ENCODE results near the gene TOP1. TPM values are rescaled to one million over a fixed set of nuclear protein-coding genes. Genes with fewer than 3 reads are reported as not detected.
A peak's percentile ranks its signal among the peaks of the same experiment; 100 is the strongest.

The TOP1 gene
- total and polyA plus RNA-seq, 9 of the 15 experiments (the other 6 are each of a cell fraction or from before 2014, with no cell fraction given): 26.4 to 127 (median 39.6) TPM

DNA sequence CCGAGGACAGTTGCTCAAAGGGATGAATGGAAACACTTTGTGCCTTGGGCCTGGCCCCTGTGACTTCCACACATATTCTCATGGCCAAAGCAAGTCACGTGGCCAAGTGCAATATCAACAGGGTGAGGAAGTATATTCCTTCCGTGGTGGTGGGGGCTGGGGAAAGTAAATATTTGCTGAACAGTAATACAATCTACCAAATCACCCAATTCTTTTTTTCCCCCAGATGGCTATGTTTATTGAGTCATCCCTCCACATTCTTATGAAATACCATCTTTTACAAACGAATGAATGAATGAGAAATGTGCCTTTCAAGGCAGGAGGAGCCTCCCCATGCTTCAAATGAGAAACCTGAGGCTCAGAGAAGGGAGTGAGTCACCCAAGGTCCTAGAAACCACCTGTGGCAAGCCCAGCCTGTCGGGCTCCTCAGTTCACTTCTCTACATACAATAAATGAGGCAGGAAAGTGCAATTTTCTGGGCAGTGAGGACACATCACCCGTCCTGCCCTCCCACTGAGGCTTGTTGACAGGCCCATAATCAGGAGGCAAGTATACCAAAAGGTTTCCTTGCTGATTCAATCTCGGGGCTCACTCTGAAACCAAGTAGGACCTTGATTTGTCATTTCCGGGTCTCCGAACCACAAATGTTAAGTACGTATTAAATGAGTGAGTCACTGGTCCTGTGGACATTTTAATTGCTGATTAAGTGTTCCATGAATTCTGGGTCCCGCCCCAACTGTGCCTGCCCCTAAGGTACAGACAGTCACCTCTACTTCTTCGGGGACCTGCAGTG, 25.3 kb upstream of the TOP1 start (continued):
- TF ChIP-seq, protein P1, sequence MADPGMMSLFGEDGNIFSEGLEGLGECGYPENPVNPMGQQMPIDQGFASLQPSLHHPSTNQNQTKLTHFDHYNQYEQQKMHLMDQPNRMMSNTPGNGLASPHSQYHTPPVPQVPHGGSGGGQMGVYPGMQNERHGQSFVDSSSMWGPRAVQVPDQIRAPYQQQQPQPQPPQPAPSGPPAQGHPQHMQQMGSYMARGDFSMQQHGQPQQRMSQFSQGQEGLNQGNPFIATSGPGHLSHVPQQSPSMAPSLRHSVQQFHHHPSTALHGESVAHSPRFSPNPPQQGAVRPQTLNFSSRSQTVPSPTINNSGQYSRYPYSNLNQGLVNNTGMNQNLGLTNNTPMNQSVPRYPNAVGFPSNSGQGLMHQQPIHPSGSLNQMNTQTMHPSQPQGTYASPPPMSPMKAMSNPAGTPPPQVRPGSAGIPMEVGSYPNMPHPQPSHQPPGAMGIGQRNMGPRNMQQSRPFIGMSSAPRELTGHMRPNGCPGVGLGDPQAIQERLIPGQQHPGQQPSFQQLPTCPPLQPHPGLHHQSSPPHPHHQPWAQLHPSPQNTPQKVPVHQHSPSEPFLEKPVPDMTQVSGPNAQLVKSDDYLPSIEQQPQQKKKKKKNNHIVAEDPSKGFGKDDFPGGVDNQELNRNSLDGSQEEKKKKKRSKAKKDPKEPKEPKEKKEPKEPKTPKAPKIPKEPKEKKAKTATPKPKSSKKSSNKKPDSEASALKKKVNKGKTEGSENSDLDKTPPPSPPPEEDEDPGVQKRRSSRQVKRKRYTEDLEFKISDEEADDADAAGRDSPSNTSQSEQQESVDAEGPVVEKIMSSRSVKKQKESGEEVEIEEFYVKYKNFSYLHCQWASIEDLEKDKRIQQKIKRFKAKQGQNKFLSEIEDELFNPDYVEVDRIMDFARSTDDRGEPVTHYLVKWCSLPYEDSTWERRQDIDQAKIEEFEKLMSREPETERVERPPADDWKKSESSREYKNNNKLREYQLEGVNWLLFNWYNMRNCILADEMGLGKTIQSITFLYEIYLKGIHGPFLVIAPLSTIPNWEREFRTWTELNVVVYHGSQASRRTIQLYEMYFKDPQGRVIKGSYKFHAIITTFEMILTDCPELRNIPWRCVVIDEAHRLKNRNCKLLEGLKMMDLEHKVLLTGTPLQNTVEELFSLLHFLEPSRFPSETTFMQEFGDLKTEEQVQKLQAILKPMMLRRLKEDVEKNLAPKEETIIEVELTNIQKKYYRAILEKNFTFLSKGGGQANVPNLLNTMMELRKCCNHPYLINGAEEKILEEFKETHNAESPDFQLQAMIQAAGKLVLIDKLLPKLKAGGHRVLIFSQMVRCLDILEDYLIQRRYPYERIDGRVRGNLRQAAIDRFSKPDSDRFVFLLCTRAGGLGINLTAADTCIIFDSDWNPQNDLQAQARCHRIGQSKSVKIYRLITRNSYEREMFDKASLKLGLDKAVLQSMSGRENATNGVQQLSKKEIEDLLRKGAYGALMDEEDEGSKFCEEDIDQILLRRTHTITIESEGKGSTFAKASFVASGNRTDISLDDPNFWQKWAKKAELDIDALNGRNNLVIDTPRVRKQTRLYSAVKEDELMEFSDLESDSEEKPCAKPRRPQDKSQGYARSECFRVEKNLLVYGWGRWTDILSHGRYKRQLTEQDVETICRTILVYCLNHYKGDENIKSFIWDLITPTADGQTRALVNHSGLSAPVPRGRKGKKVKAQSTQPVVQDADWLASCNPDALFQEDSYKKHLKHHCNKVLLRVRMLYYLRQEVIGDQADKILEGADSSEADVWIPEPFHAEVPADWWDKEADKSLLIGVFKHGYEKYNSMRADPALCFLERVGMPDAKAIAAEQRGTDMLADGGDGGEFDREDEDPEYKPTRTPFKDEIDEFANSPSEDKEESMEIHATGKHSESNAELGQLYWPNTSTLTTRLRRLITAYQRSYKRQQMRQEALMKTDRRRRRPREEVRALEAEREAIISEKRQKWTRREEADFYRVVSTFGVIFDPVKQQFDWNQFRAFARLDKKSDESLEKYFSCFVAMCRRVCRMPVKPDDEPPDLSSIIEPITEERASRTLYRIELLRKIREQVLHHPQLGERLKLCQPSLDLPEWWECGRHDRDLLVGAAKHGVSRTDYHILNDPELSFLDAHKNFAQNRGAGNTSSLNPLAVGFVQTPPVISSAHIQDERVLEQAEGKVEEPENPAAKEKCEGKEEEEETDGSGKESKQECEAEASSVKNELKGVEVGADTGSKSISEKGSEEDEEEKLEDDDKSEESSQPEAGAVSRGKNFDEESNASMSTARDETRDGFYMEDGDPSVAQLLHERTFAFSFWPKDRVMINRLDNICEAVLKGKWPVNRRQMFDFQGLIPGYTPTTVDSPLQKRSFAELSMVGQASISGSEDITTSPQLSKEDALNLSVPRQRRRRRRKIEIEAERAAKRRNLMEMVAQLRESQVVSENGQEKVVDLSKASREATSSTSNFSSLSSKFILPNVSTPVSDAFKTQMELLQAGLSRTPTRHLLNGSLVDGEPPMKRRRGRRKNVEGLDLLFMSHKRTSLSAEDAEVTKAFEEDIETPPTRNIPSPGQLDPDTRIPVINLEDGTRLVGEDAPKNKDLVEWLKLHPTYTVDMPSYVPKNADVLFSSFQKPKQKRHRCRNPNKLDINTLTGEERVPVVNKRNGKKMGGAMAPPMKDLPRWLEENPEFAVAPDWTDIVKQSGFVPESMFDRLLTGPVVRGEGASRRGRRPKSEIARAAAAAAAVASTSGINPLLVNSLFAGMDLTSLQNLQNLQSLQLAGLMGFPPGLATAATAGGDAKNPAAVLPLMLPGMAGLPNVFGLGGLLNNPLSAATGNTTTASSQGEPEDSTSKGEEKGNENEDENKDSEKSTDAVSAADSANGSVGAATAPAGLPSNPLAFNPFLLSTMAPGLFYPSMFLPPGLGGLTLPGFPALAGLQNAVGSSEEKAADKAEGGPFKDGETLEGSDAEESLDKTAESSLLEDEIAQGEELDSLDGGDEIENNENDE (IDR thresholded peaks at IDR 0.05; ENCODE audit: low read depth, low read length): no peak
- no peak for TF ChIP-seq EWSR1 (IDR thresholded peaks at IDR 0.05; ENCODE audit: borderline replicate concordance, low read depth, partially characterized antibody)
- TF ChIP-seq, protein P2, sequence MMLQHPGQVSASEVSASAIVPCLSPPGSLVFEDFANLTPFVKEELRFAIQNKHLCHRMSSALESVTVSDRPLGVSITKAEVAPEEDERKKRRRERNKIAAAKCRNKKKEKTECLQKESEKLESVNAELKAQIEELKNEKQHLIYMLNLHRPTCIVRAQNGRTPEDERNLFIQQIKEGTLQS (IDR thresholded peaks at IDR 0.05): peak; percentile 99
- TF ChIP-seq, protein P2 (CRISPR knock-in tag; conservative IDR thresholded peaks at IDR 0.05): peak; percentile 92
- TF ChIP-seq, protein P3, sequence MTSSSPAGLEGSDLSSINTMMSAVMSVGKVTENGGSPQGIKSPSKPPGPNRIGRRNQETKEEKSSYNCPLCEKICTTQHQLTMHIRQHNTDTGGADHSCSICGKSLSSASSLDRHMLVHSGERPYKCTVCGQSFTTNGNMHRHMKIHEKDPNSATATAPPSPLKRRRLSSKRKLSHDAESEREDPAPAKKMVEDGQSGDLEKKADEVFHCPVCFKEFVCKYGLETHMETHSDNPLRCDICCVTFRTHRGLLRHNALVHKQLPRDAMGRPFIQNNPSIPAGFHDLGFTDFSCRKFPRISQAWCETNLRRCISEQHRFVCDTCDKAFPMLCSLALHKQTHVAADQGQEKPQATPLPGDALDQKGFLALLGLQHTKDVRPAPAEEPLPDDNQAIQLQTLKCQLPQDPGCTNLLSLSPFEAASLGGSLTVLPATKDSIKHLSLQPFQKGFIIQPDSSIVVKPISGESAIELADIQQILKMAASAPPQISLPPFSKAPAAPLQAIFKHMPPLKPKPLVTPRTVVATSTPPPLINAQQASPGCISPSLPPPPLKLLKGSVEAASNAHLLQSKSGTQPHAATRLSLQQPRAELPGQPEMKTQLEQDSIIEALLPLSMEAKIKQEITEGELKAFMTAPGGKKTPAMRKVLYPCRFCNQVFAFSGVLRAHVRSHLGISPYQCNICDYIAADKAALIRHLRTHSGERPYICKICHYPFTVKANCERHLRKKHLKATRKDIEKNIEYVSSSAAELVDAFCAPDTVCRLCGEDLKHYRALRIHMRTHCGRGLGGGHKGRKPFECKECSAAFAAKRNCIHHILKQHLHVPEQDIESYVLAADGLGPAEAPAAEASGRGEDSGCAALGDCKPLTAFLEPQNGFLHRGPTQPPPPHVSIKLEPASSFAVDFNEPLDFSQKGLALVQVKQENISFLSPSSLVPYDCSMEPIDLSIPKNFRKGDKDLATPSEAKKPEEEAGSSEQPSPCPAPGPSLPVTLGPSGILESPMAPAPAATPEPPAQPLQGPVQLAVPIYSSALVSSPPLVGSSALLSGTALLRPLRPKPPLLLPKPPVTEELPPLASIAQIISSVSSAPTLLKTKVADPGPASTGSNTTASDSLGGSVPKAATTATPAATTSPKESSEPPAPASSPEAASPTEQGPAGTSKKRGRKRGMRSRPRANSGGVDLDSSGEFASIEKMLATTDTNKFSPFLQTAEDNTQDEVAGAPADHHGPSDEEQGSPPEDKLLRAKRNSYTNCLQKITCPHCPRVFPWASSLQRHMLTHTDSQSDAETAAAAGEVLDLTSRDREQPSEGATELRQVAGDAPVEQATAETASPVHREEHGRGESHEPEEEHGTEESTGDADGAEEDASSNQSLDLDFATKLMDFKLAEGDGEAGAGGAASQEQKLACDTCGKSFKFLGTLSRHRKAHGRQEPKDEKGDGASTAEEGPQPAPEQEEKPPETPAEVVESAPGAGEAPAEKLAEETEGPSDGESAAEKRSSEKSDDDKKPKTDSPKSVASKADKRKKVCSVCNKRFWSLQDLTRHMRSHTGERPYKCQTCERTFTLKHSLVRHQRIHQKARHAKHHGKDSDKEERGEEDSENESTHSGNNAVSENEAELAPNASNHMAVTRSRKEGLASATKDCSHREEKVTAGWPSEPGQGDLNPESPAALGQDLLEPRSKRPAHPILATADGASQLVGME (CRISPR knock-in tag; IDR thresholded peaks at IDR 0.05): no peak
- TF ChIP-seq ZSCAN32 (CRISPR knock-in tag; IDR thresholded peaks at IDR 0.05): no peak
